SHP77 treated with DMSO at 0.1 percent for 48 hours (cell line): Measurements from ENCODE around the gene FBH1.
"Not testable (repeated sequence)": the region's sequence is repeated elsewhere in the genome, so short reads cannot be mapped to it uniquely, and the experiment has no call there.

Experiments
- DNase-seq: peaks from one replicate; lab custom pipeline; 2025; lab: John Stamatoyannopoulos, UW

The FBH1 gene

GRCh38 chr10:5942001-5942400 lies 52.0 kb downstream of the FBH1 start:
- DNase-seq, result no peak

GRCh38 chr10:5942474-5942873 lies 52.4 kb downstream of the FBH1 start:
- no peak for DNase-seq

- no peak for DNase-seq
These were observed 53.5 kb downstream of the FBH1 start for GRCh38 chr10:5943536-5943935.

GRCh38 chr10:5944389-5945189 lies 54.5 kb downstream of the FBH1 start:
- no peak for DNase-seq

DNA sequence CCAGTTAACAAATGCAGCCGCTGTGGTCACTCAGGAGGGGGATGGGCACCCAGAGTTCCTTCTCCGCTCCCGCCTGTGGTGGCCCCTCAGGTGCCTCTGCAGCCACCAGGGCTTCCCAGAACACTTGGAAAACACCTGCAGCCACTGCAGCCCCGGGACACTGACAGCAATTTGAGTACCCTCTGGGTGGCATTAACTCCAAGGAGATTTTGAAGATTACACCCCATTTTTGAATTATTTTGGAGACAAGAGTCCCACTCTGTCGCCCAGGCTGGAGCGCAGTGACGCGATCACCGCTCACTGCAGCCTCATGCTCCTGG lies 55.1 kb downstream of the FBH1 start:
- no peak for DNase-seq

- no peak for DNase-seq
These were observed 55.7 kb downstream of the FBH1 start for GRCh38 chr10:5945561-5946418.

- DNase-seq, result not testable (repeated sequence)
These were observed 56.4 kb downstream of the FBH1 start for GRCh38 chr10:5946419-5946775.

DNA sequence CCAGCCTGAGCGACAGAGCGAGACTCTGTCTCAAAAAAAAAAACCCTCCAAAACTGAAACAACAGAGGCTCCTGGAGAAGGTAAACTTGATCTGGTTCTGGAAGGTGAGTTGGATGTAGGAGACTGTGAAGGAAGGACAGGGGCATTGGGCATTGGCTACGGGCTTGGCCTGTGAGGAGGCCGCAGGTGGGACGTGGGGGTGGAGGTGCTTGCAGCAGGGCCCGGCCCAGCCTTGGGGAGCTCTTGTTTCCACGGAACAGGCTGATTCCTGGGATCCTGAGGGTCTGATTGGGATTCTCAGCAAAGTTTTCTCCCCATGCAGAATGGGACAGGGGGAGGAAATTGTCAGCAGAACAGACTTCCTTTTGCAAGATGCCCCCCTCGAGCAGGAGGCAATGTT lies 56.7 kb downstream of the FBH1 start:
- no peak for DNase-seq

DNA sequence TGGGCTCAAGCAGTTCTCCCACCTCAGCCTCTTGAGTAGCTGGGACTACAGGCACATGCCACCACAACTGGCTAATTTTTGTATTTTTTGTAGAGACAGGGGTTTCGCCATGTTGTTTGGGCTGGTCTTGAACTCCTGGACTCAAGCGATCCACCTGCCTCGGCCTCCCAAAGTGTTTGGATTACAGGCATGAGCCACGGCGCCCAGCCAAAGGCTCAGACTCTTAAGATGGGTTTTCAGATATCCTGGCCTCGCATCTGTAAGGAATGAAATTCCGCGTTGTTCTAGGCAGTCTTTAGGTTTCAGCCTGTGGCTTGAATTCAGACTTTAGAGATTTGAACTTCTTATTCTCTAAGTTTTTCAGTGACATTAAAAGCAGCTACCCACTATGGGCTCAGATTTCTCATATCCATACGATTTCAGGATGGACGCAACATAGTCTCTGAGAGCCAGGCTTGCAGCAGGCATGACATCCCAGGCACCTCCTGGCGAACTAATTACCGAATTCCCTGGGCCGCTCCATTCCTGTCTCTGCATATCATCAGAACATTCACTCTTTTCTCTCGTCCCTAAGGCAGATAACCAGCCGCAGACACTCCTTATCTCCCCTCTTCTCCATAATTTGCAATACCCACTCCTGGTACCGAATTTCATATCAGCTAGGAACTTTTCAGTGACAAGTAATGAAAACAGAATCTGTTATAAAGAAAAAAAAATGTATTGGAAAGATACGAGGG lies 57.6 kb downstream of the FBH1 start:
- DNase-seq, result no peak

DNA sequence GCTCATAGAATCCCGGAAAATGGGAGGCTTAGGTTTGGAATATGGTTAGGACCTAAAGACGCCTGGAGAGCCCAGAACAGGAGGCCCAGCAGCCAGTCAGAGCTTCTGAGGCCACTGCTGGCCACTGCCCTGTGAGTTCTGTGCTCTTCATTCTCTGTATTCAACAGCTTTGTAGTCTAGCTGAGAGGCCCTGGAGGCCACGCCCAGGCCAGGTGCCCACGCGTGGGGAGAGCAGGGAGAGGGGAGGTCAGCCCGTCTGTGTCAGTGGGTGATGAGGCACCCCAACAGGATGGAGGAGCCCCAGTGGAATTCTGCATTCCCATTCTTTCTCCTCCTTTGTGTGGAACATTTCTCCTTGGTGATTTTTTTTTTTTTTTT lies 58.2 kb downstream of the FBH1 start:
- DNase-seq, result no peak

DNA sequence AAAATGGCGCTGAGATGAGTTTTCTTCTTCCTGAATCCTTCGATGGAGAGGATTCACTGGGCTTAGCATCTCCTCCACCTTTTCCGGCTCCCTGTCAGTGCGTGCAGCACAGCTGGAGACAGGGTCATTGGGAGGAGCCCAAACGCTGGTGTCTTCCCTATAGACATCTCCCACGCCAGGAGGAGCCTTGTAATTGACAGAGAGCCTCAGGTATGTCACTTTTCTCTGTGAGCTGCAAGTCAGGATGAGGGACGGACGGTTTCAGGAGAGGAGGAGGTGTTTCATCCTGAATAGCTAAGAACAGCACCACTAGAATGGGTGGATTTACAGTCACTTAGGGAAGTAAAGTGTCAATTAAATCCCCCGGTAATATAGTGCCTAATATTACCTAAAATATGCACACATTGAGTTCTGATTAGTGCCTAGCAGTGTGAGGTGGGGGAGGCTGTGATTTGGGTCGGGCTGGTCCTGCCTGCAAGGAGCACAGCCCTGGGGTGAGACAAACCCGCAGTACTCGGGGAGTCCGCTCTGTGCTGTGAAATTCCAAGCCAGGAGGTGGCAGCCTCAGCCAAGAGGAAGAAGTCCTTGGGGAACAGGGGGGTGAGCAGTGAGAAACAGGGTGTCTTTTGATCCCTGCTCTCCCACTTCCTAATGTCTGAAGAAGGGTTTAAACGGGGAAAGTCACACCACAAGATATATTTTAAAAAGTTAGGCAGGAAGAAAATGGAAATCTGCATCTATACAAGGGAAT lies 59.1 kb downstream of the FBH1 start:
- no peak for DNase-seq

GRCh38 chr10:5951167-5951711 lies 61.2 kb downstream of the FBH1 start:
- no peak for DNase-seq

DNA sequence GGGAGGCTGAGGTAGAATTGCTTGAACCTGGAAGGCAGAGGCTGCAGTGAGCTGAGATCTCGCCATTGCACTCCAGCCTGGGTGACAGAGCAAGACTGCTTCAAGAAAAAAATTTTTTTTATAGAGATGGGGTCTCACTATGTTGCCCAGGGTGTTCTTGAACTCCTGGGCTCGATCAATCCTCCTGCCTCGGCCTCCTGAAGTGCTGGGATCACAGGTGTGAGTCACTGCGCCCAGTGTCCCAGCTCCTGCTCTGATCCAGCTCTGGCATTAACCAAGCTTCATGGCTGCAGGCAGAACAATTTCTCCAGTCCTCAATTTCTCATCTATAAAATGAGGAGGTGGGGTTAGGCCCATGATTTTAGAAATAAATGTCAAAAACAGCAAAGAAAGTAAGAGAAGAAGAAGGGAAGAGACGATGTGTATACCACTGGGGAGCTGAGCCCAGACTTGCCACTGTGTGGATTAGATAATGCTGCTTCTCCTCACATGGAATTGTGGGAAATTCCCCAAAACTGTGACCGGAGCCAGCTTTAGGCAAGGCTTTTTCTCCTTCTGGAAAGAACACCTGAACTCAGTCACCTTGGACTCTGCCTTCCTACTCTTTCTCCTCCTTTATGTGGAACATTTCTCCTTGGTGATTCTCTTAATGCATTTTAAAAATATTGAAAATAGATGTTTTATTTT lies 61.8 kb downstream of the FBH1 start:
- no peak for DNase-seq

GRCh38 chr10:5952731-5953385 lies 62.8 kb downstream of the FBH1 start:
- DNase-seq, result no peak

- DNase-seq, result no peak
These were observed 63.6 kb downstream of the FBH1 start for GRCh38 chr10:5953676-5954075.

GRCh38 chr10:5956146-5956936 lies 66.3 kb downstream of the FBH1 start:
- DNase-seq, result no peak

- no peak for DNase-seq
These were observed 68.0 kb downstream of the FBH1 start for GRCh38 chr10:5958077-5958476.

DNA sequence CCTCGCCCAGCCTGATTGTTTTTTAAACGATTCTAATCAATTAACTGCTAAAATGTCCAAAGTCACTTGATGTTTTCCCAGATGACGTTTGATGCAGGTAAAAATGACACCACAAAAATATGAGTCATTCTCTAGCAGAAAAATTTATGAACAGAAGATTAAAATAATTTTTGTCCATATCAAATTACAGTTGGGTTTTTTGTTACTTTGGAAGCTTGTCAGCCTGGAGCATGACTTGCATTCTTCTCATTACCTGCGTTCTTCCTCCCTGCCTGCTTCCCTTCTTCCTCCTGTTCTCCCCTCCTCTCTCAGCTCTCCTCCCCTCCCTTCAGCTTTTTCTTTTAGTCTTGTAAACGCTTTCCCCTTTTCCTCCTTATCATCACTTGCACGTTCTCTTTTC lies 68.6 kb downstream of the FBH1 start:
- no peak for DNase-seq

DNA sequence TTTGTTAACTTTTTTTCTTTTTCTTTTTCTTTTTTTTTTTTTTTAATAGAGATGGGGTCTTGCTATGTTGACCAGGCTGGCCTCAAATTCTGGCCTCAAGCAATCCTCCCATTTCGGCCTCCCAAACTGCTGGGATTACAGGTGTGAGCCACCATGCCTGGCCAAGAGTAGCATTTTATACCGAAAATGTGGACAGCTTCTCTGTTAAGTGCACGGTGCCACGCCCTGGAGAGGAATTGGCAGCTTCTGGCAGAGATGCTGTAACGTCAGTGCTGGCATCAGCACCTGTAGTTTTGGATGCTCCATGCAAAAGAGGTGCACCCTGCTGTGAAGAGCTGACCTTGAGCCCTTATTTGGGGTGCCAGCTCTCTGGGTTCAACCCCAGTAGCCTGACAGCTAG lies 69.1 kb downstream of the FBH1 start:
- no peak for DNase-seq

DNA sequence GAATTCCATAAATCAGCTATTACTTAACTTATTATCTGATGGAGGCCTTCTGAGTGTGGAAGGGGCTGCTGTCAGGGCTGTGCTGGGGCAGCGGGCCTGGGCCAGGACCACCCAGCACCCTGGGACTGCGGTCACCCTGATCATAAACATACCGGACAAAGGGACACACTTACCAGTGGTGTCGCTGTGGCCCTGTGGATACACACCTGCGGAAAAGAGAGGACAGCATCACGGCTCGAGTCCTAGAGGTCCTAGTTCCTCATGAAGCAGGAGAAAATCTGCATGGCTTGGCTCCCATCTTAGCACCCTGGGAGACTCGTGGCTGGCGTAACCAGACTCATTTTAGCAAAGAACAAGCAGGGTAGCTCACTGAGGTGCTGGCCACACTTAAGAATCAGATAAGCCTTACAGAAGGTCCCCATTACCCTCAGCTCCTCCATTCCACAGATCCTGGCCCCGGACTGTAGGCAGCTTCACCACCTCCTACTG lies 69.6 kb downstream of the FBH1 start:
- DNase-seq, result no peak
